ENCODE data around the gene LENG1.

The LENG1 gene

DNA sequence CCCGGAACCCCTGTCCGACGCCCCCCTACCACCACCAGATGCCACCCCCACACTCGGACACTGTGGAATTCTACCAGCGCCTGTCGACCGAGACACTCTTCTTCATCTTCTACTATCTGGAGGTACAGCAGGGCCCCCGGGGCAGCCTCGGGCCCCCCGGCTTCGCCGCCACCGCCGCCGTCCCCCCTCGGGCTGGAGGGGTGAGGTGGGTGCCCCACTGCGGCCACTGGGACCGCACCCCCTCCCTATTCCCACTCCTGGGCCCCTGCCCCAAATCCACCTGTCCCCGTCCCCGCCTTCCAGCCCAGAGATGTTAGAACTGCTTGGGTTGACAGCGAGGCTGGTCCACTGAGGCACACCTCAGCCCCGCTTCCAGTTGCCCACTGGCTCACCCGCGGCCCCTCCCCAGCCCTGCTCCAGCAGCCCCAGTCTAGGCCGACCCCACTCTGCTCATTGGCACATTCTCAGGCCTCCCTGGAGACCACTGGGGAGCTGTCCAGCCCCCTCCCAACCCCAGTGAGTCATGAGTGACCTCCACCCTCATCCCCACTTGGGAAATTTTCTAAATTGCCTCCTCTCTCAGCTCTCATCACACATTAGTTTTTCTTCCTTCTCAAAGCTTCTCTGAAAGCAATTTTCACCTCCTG, 6.5 kb downstream of the LENG1 start:
- no peak for DNase-seq (ENCODE audit: extremely low read depth, low read depth)
- TF ChIP-seq, protein P1, sequence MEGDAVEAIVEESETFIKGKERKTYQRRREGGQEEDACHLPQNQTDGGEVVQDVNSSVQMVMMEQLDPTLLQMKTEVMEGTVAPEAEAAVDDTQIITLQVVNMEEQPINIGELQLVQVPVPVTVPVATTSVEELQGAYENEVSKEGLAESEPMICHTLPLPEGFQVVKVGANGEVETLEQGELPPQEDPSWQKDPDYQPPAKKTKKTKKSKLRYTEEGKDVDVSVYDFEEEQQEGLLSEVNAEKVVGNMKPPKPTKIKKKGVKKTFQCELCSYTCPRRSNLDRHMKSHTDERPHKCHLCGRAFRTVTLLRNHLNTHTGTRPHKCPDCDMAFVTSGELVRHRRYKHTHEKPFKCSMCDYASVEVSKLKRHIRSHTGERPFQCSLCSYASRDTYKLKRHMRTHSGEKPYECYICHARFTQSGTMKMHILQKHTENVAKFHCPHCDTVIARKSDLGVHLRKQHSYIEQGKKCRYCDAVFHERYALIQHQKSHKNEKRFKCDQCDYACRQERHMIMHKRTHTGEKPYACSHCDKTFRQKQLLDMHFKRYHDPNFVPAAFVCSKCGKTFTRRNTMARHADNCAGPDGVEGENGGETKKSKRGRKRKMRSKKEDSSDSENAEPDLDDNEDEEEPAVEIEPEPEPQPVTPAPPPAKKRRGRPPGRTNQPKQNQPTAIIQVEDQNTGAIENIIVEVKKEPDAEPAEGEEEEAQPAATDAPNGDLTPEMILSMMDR (IDR thresholded peaks at IDR 0.05; ENCODE audit: low read depth, low read length) = no peak

DNA sequence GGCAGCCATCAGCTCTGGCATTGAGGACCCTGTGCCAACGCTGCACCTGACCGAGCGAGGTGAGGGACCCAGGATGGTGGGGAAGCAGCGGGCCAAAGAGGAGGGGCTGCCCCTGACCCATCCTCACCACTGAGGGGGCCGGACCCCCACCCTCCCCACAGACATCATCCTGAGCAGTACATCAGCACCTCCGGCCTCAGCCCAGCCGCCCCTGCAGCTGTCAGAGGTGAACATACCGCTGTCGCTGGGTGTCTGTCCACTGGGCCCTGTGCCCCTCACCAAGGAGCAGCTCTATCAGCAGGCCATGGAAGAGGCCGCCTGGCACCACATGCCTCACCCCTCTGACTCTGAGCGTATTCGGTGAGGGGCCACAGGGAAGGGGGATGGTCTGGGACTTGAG, 7.3 kb downstream of the LENG1 start:
- no peak for DNase-seq (ENCODE audit: extremely low read depth, low read depth)
- TF ChIP-seq, protein P1 (IDR thresholded peaks at IDR 0.05; ENCODE audit: low read depth, low read length) = no peak

DNA sequence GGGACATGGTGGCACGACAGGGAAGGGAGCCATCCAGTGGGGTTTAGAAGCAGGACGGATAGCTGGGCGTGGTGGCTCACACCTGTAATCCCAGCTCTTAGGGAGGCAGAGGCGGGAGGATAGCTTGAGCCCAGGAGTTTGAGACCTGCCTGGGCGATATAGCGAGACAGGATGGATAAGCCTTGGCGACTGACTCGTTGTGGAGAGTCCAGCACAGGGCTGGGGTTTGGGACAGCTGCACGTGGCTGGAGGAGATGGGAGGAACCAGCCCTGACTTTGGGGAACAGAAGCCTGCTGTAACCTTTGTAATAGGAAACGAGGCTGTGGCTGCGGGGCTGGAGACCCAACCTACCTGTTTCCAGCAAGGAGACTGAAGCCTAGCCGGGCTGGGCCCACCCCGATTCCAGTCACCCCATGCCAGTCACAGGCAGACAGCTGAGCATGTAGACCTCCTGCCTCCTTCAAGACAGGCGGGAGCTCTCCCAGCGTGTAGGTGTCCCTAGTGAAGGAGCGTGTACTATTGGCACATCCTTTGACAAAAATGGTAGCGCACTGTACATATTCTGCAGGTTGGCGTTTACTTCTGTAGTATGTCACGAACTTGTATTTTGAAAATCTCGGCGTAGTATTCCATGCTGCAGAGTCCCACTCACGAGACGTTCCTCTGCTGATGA, 8.0 kb downstream of the LENG1 start:
- TF ChIP-seq, protein P1 (IDR thresholded peaks at IDR 0.05; ENCODE audit: low read depth, low read length) = no peak
- DNase-seq (ENCODE audit: extremely low read depth, low read depth) = no peak

DNA sequence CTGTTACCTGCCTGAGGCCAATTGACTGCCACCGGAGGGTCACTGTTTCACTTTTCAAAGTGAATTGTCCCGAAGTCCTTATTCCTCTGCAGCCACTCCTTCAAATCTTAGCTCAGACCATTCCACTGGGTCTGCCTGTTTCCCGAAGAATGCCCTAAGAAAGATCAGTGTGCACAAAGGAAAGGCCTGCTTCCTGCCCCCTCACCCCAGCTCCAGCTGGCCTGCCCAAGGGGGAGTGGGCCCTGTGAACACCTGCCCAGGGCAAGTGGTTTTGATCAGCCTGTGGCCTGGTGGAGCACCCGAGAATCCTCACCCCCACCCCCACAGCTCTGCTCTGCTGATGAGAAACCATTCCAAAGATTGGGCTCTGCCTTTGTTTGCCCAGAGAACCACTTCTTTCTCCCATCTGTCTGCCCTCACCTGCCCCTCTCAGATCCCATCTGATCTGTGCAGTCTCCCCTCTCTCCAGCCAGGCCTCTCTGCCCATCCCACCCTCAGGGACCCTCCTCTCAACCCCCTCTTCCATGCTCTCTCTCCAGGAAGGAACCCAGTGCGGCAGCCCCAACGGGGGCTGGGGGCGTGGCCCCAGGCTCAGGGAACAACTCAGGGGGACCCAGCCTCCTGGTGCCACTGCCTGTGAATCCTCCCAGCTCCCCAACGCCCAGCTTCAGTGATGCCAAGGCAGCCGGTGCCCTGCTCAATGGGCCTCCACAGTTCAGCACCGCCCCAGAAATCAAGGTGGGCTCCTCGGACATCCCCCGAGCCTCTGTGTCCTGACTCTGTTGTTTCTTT, 10.3 kb downstream of the LENG1 start:
- DNase-seq (ENCODE audit: extremely low read depth, low read depth) = no peak
- TF ChIP-seq, protein P1 (IDR thresholded peaks at IDR 0.05; ENCODE audit: low read depth, low read length) = no peak

DNA sequence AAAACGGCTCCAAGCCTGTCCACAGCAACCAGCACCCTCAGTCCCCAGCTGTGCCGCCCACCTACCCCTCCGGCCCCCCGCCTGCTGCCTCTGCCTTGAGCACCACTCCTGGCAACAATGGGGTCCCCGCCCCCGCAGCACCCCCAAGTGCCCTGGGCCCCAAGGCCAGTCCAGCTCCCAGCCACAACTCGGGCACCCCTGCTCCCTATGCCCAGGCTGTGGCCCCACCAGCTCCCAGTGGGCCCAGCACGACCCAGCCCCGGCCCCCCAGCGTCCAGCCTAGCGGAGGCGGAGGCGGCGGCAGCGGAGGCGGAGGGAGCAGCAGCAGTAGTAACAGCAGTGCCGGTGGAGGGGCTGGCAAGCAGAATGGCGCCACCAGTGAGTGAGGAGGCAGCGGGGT, 11.4 kb downstream of the LENG1 start:
- TF ChIP-seq, protein P1 (IDR thresholded peaks at IDR 0.05; ENCODE audit: low read depth, low read length) = no peak
- DNase-seq (ENCODE audit: extremely low read depth, low read depth) = no peak

DNA sequence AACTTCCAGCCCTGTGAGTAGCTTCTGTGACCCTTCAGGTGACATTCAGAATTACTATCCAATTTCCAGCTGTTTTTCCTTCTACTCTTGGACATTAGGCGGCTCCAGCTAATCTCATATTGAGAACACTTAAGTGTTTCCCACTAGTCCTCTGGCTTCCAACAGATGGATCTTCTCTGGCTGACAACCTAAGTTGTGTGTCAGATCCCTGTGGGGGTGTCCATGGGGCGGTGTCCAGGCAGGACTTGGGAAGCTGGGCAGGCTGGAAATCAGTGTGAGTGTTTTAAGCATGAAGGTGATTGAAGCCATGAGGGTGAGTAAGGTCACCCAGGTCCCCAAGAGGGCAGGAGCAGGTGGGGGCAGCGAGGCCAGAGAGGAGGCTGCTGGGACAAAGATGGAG, 11.8 kb downstream of the LENG1 start:
- TF ChIP-seq, protein P1 (IDR thresholded peaks at IDR 0.05; ENCODE audit: low read depth, low read length) = no peak
- no peak for DNase-seq (ENCODE audit: extremely low read depth, low read depth)
